ENCODE measurements around the gene THADA. TPM values are rescaled to one million over a fixed set of nuclear protein-coding genes. Genes with fewer than 3 reads are reported as not detected.
"Not testable (repeated sequence)": the region's sequence is repeated elsewhere in the genome, so short reads cannot be mapped to it uniquely, and the experiment has no call there.

Gene THADA
- total and polyA plus RNA-seq, 8 donors = 32.9 to 42.7 (median 37.2) TPM

GRCh38 chr2:43540021-43540779 is 55.6 kb downstream of the THADA start:
- peaks cover 0 to 8% of the 10 kb centered on the region in 2 donors for H3K36me3 ChIP-seq
- intact Hi-C loops (cut with DNase I) = no loop called here

GRCh38 chr2:43539436-43539835 is 56.4 kb downstream of the THADA start:
- Histone ChIP-seq H3K4me3 (no peak overlapping the region), H3K9me3 (no peaks in the 10 kb centered on the region), H3K27me3 (no peaks in the 10 kb centered on the region), H3K4me1 (peaks cover 0 to 39% of the 10 kb centered on the region in 2 donors), H3K27ac (peak overlapping the region; percentile 67 to 73), H3K36me3 (peaks cover 0 to 8% of the 10 kb centered on the region in 2 donors)
- no peak for TF ChIP-seq CTCF (IDR thresholded peaks at IDR 0.05)
- DNase-seq (no peak), ATAC-seq (no peak)
- intact Hi-C loops (cut with DNase I) = no loop called here

More at GRCh38 chr2:43540021-43540779, 55.6 kb downstream of the THADA start:
- Histone ChIP-seq H3K27ac (peak overlapping the region; percentile 67 to 73), H3K9me3 (no peaks in the 10 kb centered on the region), H3K4me1 (peaks cover 0 to 39% of the 10 kb centered on the region in 2 donors), H3K27me3 (no peaks in the 10 kb centered on the region), H3K4me3 (no peak overlapping the region)
- peak; percentile 81 for ATAC-seq
- no peak for TF ChIP-seq CTCF (IDR thresholded peaks at IDR 0.05)
- DNase-seq = peak in 3 of 4 donors; percentile 60 to 90 (median 80)

GRCh38 chr2:43538034-43538670 is 57.7 kb downstream of the THADA start:
- intact Hi-C loops (cut with DNase I) = no loop called here
- Histone ChIP-seq H3K27me3 (no peaks in the 10 kb centered on the region), H3K36me3 (peaks cover 0 to 8% of the 10 kb centered on the region in 2 donors), H3K9me3 (no peaks in the 10 kb centered on the region), H3K4me1 (peaks cover 0 to 39% of the 10 kb centered on the region in 2 donors), H3K4me3 (no peak overlapping the region), H3K27ac (peak overlapping the region; percentile 67 to 73)
- ATAC-seq (no peak), DNase-seq (no peak)
- TF ChIP-seq CTCF (IDR thresholded peaks at IDR 0.05) = no peak

GRCh38 chr2:43537137-43537536 is 58.7 kb downstream of the THADA start:
- no peak overlapping the region for H3K4me3 ChIP-seq
- H3K4me1 ChIP-seq = peaks cover 0 to 39% of the 10 kb centered on the region in 2 donors
- DNase-seq (no peak), ATAC-seq (peak; percentile 27)
- H3K36me3 ChIP-seq = peaks cover 0 to 8% of the 10 kb centered on the region in 2 donors
- H3K27ac ChIP-seq = no peak overlapping the region
- TF ChIP-seq CTCF (IDR thresholded peaks at IDR 0.05) = no peak
- intact Hi-C loops (cut with DNase I) = no loop called here
- no peaks in the 10 kb centered on the region for H3K9me3 ChIP-seq
- H3K27me3 ChIP-seq = no peaks in the 10 kb centered on the region

- no peak for DNase-seq
- intact Hi-C loops (cut with DNase I) = no loop called here
- H3K27ac ChIP-seq = no peak overlapping the region
- ATAC-seq = no peak
- no peak overlapping the region for H3K4me3 ChIP-seq
- no peaks in the 10 kb centered on the region for H3K9me3 ChIP-seq
- TF ChIP-seq CTCF (IDR thresholded peaks at IDR 0.05) = no peak
- H3K36me3 ChIP-seq = peaks cover 0 to 8% of the 10 kb centered on the region in 2 donors
- H3K27me3 ChIP-seq = no peaks in the 10 kb centered on the region
- peaks cover 0 to 22% of the 10 kb centered on the region in 2 donors for H3K4me1 ChIP-seq
Measured at GRCh38 chr2:43534569-43534968, 61.3 kb downstream of the THADA start.

GRCh38 chr2:43532572-43532971 is 63.3 kb downstream of the THADA start:
- H3K4me1 ChIP-seq = peaks cover 0 to 13% of the 10 kb centered on the region in 2 donors
- H3K36me3 ChIP-seq; H3K27me3 ChIP-seq; H3K27ac ChIP-seq; H3K4me3 ChIP-seq; intact Hi-C loops (cut with DNase I); DNase-seq; H3K9me3 ChIP-seq; ATAC-seq: not testable (repeated sequence)
